Measurements from ENCODE around the gene SPAG16. TPM values are rescaled to one million over a fixed set of nuclear protein-coding genes. Genes with fewer than 3 reads are reported as not detected.

The SPAG16 gene
- total RNA-seq, 1 experiment from 2014 or later = 17.6 TPM

DNA sequence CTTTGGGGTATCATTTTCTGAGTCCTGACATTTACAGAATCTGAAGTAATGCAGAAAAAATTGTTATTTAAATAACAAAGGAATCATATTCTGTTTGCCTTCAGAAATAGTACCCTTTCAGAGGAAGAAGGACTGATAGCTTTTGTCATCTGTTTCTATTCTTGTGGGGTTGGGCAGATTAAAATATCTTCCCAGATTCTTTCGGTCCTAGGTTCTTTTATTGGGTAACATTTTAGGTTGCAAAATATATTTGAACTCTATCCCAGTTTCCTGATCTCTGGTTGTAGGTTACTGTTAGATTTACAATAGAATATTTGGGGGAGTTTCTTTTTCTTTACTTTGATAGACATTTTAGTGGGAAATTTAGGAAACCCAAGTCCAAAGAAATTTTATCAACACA, 550.5 kb downstream of the SPAG16 start:
- Histone ChIP-seq H3K9me3 (replicated peaks) (no peaks in the 10 kb centered on the region), H3K36me3 (no peaks in the 10 kb centered on the region), H3K4me1 (replicated peaks) (no peaks in the 10 kb centered on the region; the same call in 1 of the 2 replicates), H3K4me3 (no peak overlapping the region), H3K27me3 (replicated peaks) (no peaks in the 10 kb centered on the region), H3K27ac (no peak overlapping the region)
- DNase-seq (ENCODE audit: low read depth in 1 of 2, low spot score in 2 of 2) = no peak

DNA sequence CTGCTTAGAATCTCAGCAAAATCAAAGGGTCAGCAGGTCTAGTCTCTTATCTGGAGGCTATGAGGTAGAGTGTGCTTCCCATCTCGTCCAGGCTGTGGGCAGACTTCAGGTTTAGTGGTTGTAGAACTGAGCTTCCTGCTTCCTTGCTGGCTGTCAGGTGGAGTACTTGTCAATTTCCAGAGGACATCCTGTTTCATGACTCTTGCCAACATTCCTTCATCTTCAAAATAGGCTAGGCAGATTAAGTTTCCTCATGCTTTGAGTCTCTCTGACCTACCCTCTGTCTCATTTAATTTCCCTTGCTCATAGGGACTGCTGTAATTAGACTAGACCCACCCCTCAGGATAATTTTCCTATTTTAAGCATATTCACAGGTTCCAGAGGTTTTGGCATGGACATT, 562.6 kb downstream of the SPAG16 start:
- Histone ChIP-seq H3K27ac (no peak overlapping the region), H3K4me3 (no peak overlapping the region), H3K36me3 (no peaks in the 10 kb centered on the region), H3K27me3 (replicated peaks) (no peaks in the 10 kb centered on the region), H3K9me3 (replicated peaks) (0 out of 2 replicates have a peak, but pooled peaks cover 3% of the 10 kb centered on the region), H3K4me1 (replicated peaks) (no peaks in the 10 kb centered on the region)
- DNase-seq (ENCODE audit: low read depth in 1 of 2, low spot score in 2 of 2) = no peak

DNA sequence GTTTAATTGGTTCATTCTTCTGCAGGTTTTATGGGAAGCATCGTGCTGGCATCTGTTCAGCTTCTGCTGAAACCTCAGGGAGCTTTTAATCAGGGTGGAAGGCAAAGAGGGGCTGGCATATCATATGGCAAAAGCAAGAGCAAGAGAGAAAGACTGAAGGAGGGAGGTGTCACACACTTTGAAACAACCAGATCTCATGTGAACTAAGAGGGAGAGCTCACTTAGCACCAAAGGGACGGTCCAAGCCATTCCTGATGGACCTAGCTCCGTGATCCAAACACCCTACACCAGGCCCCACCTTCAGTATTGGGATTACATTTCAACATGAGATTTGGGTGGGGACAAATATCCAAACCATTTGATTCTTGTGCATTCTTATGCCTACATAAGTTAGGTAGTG, 563.1 kb downstream of the SPAG16 start:
- no peaks in the 10 kb centered on the region for H3K36me3 ChIP-seq
- no peak overlapping the region for H3K4me3 ChIP-seq
- H3K27me3 ChIP-seq (replicated peaks) = no peaks in the 10 kb centered on the region
- H3K27ac ChIP-seq = no peak overlapping the region
- DNase-seq (ENCODE audit: low read depth in 1 of 2, low spot score in 2 of 2) = no peak
- H3K9me3 ChIP-seq (replicated peaks) = 0 out of 2 replicates have a peak, but pooled peaks cover 3% of the 10 kb centered on the region
- H3K4me1 ChIP-seq (replicated peaks) = no peaks in the 10 kb centered on the region

DNA sequence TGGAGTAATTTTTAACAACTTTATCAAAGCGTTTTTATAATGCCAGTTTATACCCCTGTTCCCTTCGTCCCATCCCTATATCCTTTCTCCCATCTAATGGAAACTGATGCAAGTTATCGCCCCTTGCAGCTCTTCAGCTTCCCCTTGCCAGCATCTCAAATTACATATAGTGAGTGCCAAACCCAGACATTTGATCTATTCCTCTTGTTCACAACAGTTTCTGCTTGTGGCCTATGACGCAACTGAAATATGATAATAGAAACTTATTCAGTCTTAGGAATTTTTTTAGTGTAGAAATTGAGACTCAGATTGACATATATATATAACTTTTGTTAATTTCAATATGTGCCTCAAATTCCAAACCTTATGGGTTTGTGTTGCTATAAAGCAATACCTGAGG, 564.4 kb downstream of the SPAG16 start:
- H3K36me3 ChIP-seq = no peaks in the 10 kb centered on the region
- no peak for DNase-seq (ENCODE audit: low read depth in 1 of 2, low spot score in 2 of 2)
- no peaks in the 10 kb centered on the region for H3K4me1 ChIP-seq (replicated peaks)
- no peak overlapping the region for H3K27ac ChIP-seq
- H3K4me3 ChIP-seq = no peak overlapping the region
- H3K9me3 ChIP-seq (replicated peaks) = 0 out of 2 replicates have a peak, but pooled peaks cover 3% of the 10 kb centered on the region
- no peaks in the 10 kb centered on the region for H3K27me3 ChIP-seq (replicated peaks)

DNA sequence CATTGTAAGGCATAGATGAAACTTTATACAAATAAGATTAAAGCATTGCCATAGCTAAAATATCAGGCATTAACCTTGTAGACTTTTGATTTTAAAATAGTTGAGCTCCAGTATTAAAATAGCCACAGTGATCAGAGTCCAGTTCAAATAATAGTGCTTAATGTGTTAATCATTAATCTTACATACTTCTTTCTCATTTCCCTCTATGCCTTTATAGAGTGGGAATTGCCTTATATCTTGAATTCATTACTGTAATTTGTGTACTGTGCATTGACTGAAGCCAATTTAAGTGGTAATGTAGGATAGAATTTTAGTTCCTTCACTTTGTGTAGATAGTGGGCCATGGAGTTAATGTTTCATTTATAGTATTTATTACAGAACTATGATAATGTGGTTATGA, 577.4 kb downstream of the SPAG16 start:
- DNase-seq (ENCODE audit: low read depth in 1 of 2, low spot score in 2 of 2) = no peak
- Histone ChIP-seq H3K4me3 (no peak overlapping the region), H3K27me3 (replicated peaks) (no peaks in the 10 kb centered on the region), H3K4me1 (replicated peaks) (no peaks in the 10 kb centered on the region), H3K36me3 (no peaks in the 10 kb centered on the region), H3K9me3 (replicated peaks) (no peaks in the 10 kb centered on the region), H3K27ac (no peak overlapping the region)

DNA sequence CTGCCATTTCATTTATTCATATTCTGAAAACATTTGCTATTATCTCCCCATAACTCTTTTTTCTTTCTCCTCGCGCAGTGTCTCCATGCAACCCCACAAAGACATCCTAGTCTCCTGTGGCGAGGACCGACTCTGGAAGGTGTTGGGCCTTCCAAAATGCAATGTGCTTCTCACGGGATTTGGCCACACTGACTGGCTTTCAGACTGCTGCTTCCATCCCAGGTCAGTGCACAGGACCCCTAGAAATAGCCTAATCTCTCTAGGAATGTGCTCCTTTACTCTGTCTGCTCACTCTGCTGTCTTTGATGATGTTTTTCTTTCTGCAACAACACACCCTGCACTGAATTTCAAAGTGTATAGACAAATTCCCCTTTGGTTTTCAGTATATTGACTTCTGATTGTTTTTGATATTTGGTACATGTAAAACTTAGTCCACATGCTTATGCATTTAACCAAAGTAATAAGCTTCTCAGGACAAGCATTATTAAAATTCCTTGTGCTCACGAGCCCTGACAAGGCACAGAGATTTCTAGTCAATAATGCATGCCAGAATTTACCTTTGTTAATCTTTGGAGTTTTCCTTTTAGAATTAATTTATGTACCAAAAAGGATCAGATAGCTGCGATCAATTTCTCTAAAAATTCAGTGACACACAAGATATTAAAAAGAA, 578.3 kb downstream of the SPAG16 start:
- H3K4me1 ChIP-seq (replicated peaks) = no peaks in the 10 kb centered on the region
- no peak overlapping the region for H3K27ac ChIP-seq
- DNase-seq (ENCODE audit: low read depth in 1 of 2, low spot score in 2 of 2) = no peak
- H3K27me3 ChIP-seq (replicated peaks) = no peaks in the 10 kb centered on the region
- no peaks in the 10 kb centered on the region for H3K36me3 ChIP-seq
- no peak overlapping the region for H3K4me3 ChIP-seq
- H3K9me3 ChIP-seq (replicated peaks) = no peaks in the 10 kb centered on the region

DNA sequence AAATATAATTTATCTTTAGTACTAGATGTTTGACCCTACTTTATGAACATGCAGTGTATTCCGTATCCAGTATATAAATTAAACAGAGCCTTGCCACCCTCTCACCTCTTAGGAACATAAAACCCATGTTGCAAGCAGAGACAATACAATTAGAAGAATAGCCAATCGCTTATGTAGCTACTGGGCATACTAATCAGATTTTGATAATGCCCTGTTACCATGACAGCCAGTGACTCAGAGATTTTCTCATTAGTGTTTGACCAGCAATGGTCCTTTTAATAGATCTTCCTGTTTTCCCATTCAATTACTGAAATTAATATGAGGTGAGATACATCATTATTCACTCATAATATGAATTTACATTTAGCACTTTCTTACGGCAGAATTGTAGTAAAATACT, 579.3 kb downstream of the SPAG16 start:
- DNase-seq (ENCODE audit: low read depth in 1 of 2, low spot score in 2 of 2) = no peak
- no peak overlapping the region for H3K4me3 ChIP-seq
- H3K4me1 ChIP-seq (replicated peaks) = no peaks in the 10 kb centered on the region
- no peaks in the 10 kb centered on the region for H3K36me3 ChIP-seq
- H3K9me3 ChIP-seq (replicated peaks) = no peaks in the 10 kb centered on the region
- no peak overlapping the region for H3K27ac ChIP-seq
- no peaks in the 10 kb centered on the region for H3K27me3 ChIP-seq (replicated peaks)

DNA sequence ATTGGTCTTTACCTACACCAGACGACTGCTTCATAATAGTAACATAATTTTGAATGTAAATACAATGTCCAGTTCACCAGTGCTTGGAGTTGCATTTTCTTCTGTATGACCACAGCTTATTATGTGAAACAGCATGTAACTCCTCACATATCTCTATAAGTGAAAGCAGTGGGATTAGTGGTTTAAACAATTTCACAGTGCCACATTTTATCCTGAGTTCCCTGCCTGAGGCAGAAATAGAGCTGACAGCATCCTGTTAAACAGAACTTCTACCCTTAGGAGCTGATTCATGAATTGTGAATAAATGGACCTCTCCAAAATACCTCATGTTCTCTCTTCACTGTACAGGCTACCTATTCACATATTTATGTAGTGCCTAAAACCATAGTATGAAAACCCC, 584.3 kb downstream of the SPAG16 start:
- H3K9me3 ChIP-seq (replicated peaks) = no peaks in the 10 kb centered on the region
- no peaks in the 10 kb centered on the region for H3K27me3 ChIP-seq (replicated peaks)
- DNase-seq (ENCODE audit: low read depth in 1 of 2, low spot score in 2 of 2) = no peak
- no peak overlapping the region for H3K27ac ChIP-seq
- H3K4me3 ChIP-seq = no peak overlapping the region
- H3K4me1 ChIP-seq (replicated peaks) = no peaks in the 10 kb centered on the region
- H3K36me3 ChIP-seq = no peaks in the 10 kb centered on the region

DNA sequence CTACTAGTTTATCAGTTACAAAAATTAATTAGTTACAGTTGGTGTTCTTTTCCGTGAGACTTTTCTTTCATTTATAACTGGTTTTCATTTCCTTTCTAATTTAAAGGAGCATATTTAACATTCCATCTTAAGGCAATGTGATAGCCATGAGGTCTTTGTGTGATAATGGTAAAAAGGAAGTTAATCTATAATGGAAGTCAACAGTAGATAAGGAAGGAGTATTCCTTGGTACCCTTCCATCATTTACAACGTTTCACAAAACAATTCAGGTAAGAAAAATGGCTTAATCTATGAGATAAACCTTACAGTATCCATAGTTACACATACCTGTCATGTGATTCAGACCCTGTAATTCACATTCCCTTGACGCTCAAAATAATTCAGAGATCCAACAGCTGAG, 601.2 kb downstream of the SPAG16 start:
- no peak overlapping the region for H3K4me3 ChIP-seq
- no peaks in the 10 kb centered on the region for H3K4me1 ChIP-seq (replicated peaks)
- no peaks in the 10 kb centered on the region; the same call in 1 of the 2 replicates for H3K27me3 ChIP-seq (replicated peaks)
- H3K27ac ChIP-seq = no peak overlapping the region
- H3K36me3 ChIP-seq = no peaks in the 10 kb centered on the region
- DNase-seq (ENCODE audit: low read depth in 1 of 2, low spot score in 2 of 2) = no peak
- no peaks in the 10 kb centered on the region for H3K9me3 ChIP-seq (replicated peaks)

DNA sequence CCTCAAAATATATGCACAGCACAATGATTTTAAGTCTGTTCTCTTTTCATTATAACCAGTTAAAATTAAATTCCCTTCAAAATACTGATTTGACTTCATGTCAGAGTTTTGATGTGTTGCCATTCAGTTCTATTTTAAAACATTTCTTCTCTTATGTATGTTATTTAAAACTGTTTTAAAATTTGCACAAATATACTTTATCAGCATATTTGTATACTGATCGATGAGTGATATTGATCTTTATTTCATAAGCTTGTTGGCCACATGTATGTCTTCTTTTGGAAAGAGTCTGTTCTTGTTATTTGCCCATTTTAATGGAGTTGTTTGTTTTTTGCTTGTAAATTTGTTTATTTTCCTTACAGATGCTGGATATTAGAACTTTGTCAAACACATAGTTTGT, 630.2 kb downstream of the SPAG16 start:
- no peaks in the 10 kb centered on the region; the same call in 1 of the 2 replicates for H3K9me3 ChIP-seq (replicated peaks)
- DNase-seq (ENCODE audit: low read depth in 1 of 2, low spot score in 2 of 2) = no peak
- no peak overlapping the region for H3K4me3 ChIP-seq
- H3K27ac ChIP-seq = no peak overlapping the region
- no peaks in the 10 kb centered on the region for H3K4me1 ChIP-seq (replicated peaks)
- no peaks in the 10 kb centered on the region for H3K36me3 ChIP-seq
- H3K27me3 ChIP-seq (replicated peaks) = no peaks in the 10 kb centered on the region

DNA sequence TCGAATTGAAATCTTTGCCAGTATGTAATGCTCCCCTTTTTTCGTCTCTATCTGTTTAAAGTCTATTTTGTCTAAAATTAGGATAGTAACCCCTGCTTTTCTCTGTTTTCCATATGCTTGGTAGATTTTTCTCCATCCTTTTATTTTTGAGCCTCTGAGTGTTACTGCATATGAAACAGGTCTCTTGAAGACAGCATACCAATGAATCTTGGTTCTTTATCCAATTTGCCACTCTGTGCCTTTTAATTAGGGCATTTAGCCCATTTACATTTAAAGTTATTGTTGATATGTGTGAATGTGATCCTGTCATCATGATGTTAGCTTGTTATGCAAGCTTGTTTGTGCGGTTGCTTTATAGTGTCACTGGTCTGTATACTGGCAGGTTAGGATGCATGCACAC, 635.8 kb downstream of the SPAG16 start:
- DNase-seq (ENCODE audit: low read depth in 1 of 2, low spot score in 2 of 2) = no peak
- no peak overlapping the region for H3K27ac ChIP-seq

DNA sequence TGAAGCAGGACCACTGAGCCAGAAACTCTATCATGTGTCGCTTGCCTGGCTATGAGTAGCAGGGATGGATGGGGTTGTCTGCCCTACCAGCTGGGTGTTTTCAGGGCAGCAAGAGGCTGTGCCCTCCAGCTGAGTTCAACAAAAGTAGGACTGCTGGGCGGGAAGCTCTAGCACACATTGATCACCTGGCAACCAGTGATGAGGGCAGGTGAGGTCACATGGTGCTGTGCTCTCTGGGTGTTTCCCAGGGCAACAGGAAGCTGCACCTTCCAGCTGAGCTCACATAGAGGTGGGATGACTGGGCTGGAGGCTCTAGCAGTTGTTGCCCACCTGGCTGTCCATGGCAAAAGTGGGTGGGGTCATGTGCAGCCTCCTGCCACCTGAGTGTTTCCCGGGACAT, 639.3 kb downstream of the SPAG16 start:
- no peaks in the 10 kb centered on the region for H3K36me3 ChIP-seq

More for the DNA sequence above, 635.8 kb downstream of the SPAG16 start:
- H3K4me1 ChIP-seq (replicated peaks) = no peaks in the 10 kb centered on the region
- H3K27me3 ChIP-seq (replicated peaks) = no peaks in the 10 kb centered on the region
- peaks cover 5% of the 10 kb centered on the region for H3K9me3 ChIP-seq (replicated peaks)
- no peaks in the 10 kb centered on the region for H3K36me3 ChIP-seq
- H3K4me3 ChIP-seq = no peak overlapping the region

DNA sequence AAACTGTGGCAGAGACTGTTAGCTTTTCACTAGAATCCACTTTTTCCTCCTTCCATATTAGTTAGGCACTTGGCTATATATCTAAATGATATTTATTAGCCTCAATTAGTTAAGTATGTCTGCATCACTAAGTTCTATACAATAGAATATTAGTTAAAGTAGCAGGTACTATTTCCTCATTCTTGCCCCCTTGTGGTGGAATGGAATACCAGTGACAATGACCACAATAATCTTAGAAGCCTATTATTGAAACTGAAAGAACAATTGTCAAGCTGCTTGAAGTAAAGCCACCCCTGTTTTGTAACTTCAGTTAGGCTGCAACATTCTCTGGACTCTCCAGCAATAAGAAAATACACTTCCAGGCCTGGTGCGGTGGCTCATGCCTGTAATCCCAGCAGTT, 650.3 kb downstream of the SPAG16 start:
- no peaks in the 10 kb centered on the region for H3K27me3 ChIP-seq (replicated peaks)
- DNase-seq (ENCODE audit: low read depth in 1 of 2, low spot score in 2 of 2) = no peak
- no peak overlapping the region for H3K27ac ChIP-seq
- no peaks in the 10 kb centered on the region for H3K4me1 ChIP-seq (replicated peaks)
- H3K4me3 ChIP-seq = no peak overlapping the region
- no peaks in the 10 kb centered on the region for H3K9me3 ChIP-seq (replicated peaks)
- no peaks in the 10 kb centered on the region for H3K36me3 ChIP-seq

More for the DNA sequence above, 639.3 kb downstream of the SPAG16 start:
- no peak overlapping the region for H3K4me3 ChIP-seq
- no peaks in the 10 kb centered on the region for H3K27me3 ChIP-seq (replicated peaks)
- DNase-seq (ENCODE audit: low read depth in 1 of 2, low spot score in 2 of 2) = no peak
- H3K9me3 ChIP-seq (replicated peaks) = peaks cover 5% of the 10 kb centered on the region
- no peaks in the 10 kb centered on the region for H3K4me1 ChIP-seq (replicated peaks)
- no peak overlapping the region for H3K27ac ChIP-seq

DNA sequence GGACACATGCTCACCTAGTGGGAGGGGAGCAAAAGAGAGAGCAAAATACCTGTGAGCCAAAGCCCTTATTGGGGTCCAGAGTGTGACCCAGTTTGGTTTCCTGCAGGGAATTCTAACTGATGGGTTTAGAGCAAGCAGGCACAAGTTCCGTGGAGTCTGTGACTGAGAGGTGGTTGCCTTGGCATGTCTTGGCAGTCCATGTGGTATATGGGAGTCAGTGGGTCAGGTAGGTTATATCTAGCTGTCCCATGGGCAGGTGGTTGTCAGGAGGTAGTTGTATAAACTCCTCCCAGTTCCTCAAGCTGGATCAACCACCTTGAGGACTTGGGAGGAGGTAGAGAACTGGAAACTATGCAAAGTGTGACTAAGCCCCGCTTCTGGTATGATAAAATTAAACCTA, 673.8 kb downstream of the SPAG16 start:
- Histone ChIP-seq H3K36me3 (no peaks in the 10 kb centered on the region), H3K27ac (no peak overlapping the region), H3K4me3 (no peak overlapping the region), H3K4me1 (replicated peaks) (no peaks in the 10 kb centered on the region), H3K27me3 (replicated peaks) (no peaks in the 10 kb centered on the region), H3K9me3 (replicated peaks) (no peaks in the 10 kb centered on the region)
- DNase-seq (ENCODE audit: low read depth in 1 of 2, low spot score in 2 of 2) = no peak

DNA sequence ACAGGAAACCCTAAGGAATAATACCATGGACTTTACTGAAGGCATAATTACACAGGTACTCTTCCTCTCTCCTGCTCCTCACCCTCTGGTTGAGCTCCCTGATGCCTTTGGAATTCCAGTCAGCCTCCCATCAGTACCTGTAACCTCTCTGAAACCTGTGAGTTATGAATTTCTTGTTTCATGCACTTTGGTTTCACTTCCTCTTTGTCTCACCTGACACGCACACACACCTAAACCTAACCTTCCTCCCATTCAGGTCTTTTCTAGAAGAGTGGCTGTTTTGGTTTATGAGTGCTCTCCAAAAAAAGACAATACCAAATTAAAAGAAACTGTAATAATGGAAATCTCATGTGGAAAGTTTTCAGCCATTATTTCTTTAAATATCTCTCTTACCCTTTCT, 675.3 kb downstream of the SPAG16 start:
- Histone ChIP-seq H3K9me3 (replicated peaks) (no peaks in the 10 kb centered on the region), H3K27ac (no peak overlapping the region), H3K36me3 (no peaks in the 10 kb centered on the region), H3K4me1 (replicated peaks) (no peaks in the 10 kb centered on the region), H3K27me3 (replicated peaks) (no peaks in the 10 kb centered on the region), H3K4me3 (no peak overlapping the region)
- DNase-seq (ENCODE audit: low read depth in 1 of 2, low spot score in 2 of 2) = no peak
